ENCODE measurements around the gene FXYD6.

DNA sequence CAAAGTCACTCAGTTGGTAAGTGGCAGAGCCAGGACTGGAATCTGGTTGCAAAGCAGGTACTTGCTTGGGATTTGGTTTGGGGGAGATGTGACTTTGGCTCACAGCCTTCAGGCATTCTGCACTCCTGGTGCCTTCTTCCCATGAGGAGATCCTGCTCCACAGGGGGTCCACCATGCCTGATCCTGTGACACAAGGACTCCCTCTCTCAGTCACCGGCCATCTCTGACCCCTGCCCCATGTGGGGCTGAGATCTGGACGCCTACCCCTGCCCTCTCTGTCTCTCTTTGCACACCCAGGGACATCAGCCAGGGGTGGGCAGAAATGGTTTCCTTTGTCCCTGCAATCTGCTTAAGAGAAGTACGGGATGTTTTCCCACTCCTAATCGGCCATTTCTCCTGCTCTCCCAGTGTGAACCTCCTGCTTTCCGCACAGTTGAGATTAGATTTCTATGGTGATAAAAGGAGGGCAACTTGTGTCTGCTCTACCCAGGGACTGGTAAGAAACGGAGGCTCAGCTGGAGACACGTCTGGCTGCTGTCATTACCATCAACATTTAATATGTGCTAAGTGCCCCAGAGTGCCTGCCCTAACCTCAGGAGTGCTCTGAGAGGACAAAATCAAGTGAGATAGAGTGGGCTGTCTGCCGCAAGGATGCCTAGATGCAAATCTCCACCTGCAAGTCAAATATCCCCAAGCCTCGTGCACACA is 11.1 kb upstream of the FXYD6 start:
- TF ChIP-seq CTCF (conservative IDR thresholded peaks at IDR 0.05; ENCODE audit: low read length) = no peak
- TF ChIP-seq EZH2phosphoT487 (IDR thresholded peaks at IDR 0.05; ENCODE audit: borderline replicate concordance, low read depth, low read length) = no peak

Measured in OCI-LY7 (cell line).